ENCODE measurements around the gene PJA2. TPM values are rescaled to one million over a fixed set of nuclear protein-coding genes. Genes with fewer than 3 reads are reported as not detected.

PJA2 gene
- total RNA-seq, 1 experiment from 2014 or later: 51.5 TPM

GRCh38 chr5:109328626-109329025, 81.1 kb downstream of the PJA2 start:
- H3K27ac Mint-ChIP-seq: no peak overlapping the region
- POLR2A ChIA-PET: interaction anchor here (0.8 kb wide), 1 partner anchor 9 kb away, joined by 3 read pairs; no protein-coding TSS in a partner anchor
- no peaks in the 10 kb centered on the region for H3K9me3 Mint-ChIP-seq
- H3K27me3 Mint-ChIP-seq (ENCODE audit: low read depth): no peaks in the 10 kb centered on the region
- ATAC-seq: no peak
- H3K36me3 Mint-ChIP-seq: no peaks in the 10 kb centered on the region
- no peak for TF ChIP-seq TEAD4 (CRISPR knock-in tag; IDR thresholded peaks at IDR 0.05)
- no peak for TF ChIP-seq ZNF138 (CRISPR knock-in tag; conservative IDR thresholded peaks at IDR 0.05)
- no peak for TF ChIP-seq TEAD1 (CRISPR knock-in tag; IDR thresholded peaks at IDR 0.05)
- no peak for TF ChIP-seq RELA (CRISPR knock-in tag; IDR thresholded peaks at IDR 0.05; ENCODE audit: borderline replicate concordance)
- no peak for TF ChIP-seq MYBL2 (CRISPR knock-in tag; IDR thresholded peaks at IDR 0.05)
- TF ChIP-seq, protein P1, sequence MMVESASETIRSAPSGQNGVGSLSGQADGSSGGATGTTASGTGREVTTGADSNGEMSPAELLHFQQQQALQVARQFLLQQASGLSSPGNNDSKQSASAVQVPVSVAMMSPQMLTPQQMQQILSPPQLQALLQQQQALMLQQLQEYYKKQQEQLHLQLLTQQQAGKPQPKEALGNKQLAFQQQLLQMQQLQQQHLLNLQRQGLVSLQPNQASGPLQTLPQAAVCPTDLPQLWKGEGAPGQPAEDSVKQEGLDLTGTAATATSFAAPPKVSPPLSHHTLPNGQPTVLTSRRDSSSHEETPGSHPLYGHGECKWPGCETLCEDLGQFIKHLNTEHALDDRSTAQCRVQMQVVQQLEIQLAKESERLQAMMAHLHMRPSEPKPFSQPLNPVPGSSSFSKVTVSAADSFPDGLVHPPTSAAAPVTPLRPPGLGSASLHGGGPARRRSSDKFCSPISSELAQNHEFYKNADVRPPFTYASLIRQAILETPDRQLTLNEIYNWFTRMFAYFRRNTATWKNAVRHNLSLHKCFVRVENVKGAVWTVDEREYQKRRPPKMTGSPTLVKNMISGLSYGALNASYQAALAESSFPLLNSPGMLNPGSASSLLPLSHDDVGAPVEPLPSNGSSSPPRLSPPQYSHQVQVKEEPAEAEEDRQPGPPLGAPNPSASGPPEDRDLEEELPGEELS (CRISPR knock-in tag; IDR thresholded peaks at IDR 0.05): no peak
- no peak for TF ChIP-seq IRF2 (CRISPR knock-in tag; IDR thresholded peaks at IDR 0.05; ENCODE audit: borderline replicate concordance, low read depth)
- TF ChIP-seq MLX (CRISPR knock-in tag; IDR thresholded peaks at IDR 0.05): no peak
- TF ChIP-seq FOXJ3 (CRISPR knock-in tag; IDR thresholded peaks at IDR 0.05; ENCODE audit: borderline replicate concordance): no peak
- no peak for TF ChIP-seq EMX1 (CRISPR knock-in tag; IDR thresholded peaks at IDR 0.05)
- no peak for DNase-seq (ENCODE audit: low spot score)
- CTCF ChIA-PET: interaction anchor here (0.6 kb wide), 1 partner anchor 404 kb away, joined by 3 read pairs; no protein-coding TSS in a partner anchor
- no peak overlapping the region for H3K4me3 Mint-ChIP-seq
- H3K4me1 Mint-ChIP-seq: peaks cover 3% of the 10 kb centered on the region; the same call in 1 of the 2 replicates

DNA sequence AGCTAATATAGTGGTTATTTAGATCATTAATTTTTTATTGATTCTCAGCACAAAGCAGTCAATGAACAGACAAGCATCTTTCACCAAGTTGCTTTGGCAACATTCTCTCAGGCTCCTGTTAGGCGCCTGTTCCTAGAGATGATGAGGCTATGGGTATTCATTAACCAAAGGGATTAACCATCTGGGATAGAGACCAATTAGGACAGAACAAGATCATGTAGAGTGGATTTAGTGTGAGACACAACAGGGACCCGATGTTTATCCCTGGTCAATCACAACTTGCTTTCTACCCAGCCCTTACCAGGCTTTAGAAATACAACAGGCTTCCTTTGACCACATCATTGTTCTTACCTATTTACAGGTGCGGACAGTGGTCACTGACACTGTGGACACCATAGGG, 82.2 kb downstream of the PJA2 start:
- no peak for TF ChIP-seq KAT7 (CRISPR knock-in tag; IDR thresholded peaks at IDR 0.05; ENCODE audit: borderline replicate concordance)
- TF ChIP-seq ESRRA (CRISPR knock-in tag; IDR thresholded peaks at IDR 0.05; ENCODE audit: borderline replicate concordance): no peak
- TF ChIP-seq, protein P2, sequence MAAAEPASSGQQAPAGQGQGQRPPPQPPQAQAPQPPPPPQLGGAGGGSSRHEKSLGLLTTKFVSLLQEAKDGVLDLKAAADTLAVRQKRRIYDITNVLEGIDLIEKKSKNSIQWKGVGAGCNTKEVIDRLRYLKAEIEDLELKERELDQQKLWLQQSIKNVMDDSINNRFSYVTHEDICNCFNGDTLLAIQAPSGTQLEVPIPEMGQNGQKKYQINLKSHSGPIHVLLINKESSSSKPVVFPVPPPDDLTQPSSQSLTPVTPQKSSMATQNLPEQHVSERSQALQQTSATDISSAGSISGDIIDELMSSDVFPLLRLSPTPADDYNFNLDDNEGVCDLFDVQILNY (CRISPR knock-in tag; IDR thresholded peaks at IDR 0.05): no peak
- TF ChIP-seq, protein P3, sequence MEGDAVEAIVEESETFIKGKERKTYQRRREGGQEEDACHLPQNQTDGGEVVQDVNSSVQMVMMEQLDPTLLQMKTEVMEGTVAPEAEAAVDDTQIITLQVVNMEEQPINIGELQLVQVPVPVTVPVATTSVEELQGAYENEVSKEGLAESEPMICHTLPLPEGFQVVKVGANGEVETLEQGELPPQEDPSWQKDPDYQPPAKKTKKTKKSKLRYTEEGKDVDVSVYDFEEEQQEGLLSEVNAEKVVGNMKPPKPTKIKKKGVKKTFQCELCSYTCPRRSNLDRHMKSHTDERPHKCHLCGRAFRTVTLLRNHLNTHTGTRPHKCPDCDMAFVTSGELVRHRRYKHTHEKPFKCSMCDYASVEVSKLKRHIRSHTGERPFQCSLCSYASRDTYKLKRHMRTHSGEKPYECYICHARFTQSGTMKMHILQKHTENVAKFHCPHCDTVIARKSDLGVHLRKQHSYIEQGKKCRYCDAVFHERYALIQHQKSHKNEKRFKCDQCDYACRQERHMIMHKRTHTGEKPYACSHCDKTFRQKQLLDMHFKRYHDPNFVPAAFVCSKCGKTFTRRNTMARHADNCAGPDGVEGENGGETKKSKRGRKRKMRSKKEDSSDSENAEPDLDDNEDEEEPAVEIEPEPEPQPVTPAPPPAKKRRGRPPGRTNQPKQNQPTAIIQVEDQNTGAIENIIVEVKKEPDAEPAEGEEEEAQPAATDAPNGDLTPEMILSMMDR (IDR thresholded peaks at IDR 0.05): no peak
- TF ChIP-seq JUN (CRISPR knock-in tag; IDR thresholded peaks at IDR 0.05): no peak
- TF ChIP-seq, protein P4, sequence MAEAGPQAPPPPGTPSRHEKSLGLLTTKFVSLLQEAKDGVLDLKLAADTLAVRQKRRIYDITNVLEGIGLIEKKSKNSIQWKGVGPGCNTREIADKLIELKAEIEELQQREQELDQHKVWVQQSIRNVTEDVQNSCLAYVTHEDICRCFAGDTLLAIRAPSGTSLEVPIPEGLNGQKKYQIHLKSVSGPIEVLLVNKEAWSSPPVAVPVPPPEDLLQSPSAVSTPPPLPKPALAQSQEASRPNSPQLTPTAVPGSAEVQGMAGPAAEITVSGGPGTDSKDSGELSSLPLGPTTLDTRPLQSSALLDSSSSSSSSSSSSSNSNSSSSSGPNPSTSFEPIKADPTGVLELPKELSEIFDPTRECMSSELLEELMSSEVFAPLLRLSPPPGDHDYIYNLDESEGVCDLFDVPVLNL (CRISPR knock-in tag; IDR thresholded peaks at IDR 0.05; ENCODE audit: borderline replicate concordance, low read depth): no peak
- no peak for TF ChIP-seq ZNF671 (CRISPR knock-in tag; IDR thresholded peaks at IDR 0.05)
- H3K27ac Mint-ChIP-seq: no peak overlapping the region
- ATAC-seq (no peak), DNase-seq (ENCODE audit: low spot score) (no peak)
- peaks cover 3% of the 10 kb centered on the region; the same call in 1 of the 2 replicates for H3K4me1 Mint-ChIP-seq
- H3K4me3 Mint-ChIP-seq: no peak overlapping the region
- POLR2A ChIA-PET: no interaction called here
- H3K36me3 Mint-ChIP-seq: no peaks in the 10 kb centered on the region
- CTCF ChIA-PET: no interaction called here
- no peaks in the 10 kb centered on the region for H3K27me3 Mint-ChIP-seq (ENCODE audit: low read depth)
- no peaks in the 10 kb centered on the region for H3K9me3 Mint-ChIP-seq

- Mint-ChIP-seq H3K36me3 (no peaks in the 10 kb centered on the region), H3K9me3 (no peaks in the 10 kb centered on the region), H3K27me3 (ENCODE audit: low read depth) (no peaks in the 10 kb centered on the region), H3K27ac (no peak overlapping the region), H3K4me1 (peaks cover 3% of the 10 kb centered on the region; the same call in 1 of the 2 replicates), H3K4me3 (no peak overlapping the region)
- ATAC-seq (no peak), DNase-seq (ENCODE audit: low spot score) (no peak)
- ChIA-PET CTCF (no interaction called here), POLR2A (no interaction called here)
- TF ChIP-seq ZNF138 (CRISPR knock-in tag; conservative IDR thresholded peaks at IDR 0.05): no peak
- no peak for TF ChIP-seq MYBL2 (CRISPR knock-in tag; IDR thresholded peaks at IDR 0.05)
- TF ChIP-seq TEAD1 (CRISPR knock-in tag; IDR thresholded peaks at IDR 0.05): no peak
- TF ChIP-seq FOXP1 (CRISPR knock-in tag; IDR thresholded peaks at IDR 0.05; ENCODE audit: borderline replicate concordance): no peak
- TF ChIP-seq STAT6 (CRISPR knock-in tag; conservative IDR thresholded peaks at IDR 0.05; ENCODE audit: low read depth): no peak
Observed at GRCh38 chr5:109326919-109327318, 82.9 kb downstream of the PJA2 start.
